K562 (cell line): ENCODE data around the gene CASP2. TPM values are rescaled to one million over a fixed set of nuclear protein-coding genes. Genes with fewer than 3 reads are reported as not detected.
A peak's percentile ranks its signal among the peaks of the same experiment; 100 is the strongest.

Experiments used
- ARID1B ChIP-seq: fragments of 450-650 bp; IDR thresholded peaks from 2 replicates; pipeline ENCODE4 v1.6.1; 2016; ENCODE audit warnings: antibody characterized with exemption, mild to moderate bottlenecking, inconsistent platforms
- ATF3 ChIP-seq, 2 experiments: fragments of 450-650 bp in 1 of 2; sonication (generic) in 1 of 2; formaldehyde crosslinking in 1 of 2; IDR thresholded peaks in 1 of 2; conservative IDR thresholded peaks in 1 of 2; 2 replicates each; pipeline versions ENCODE4 v1.6.1 to v1.8.1; 2016 to 2023; ENCODE audit warnings: mild to moderate bottlenecking in 2 of 2, moderate library complexity in 2 of 2, inconsistent platforms in 1 of 2, missing genetic modification reagents in 1 of 2
- CUX1 ChIP-seq: fragments of 200-800 bp; sonication (Bioruptor generic); IDR thresholded peaks from 2 replicates; pipeline ENCODE4 v1.6.1; 2016; ENCODE audit warnings: missing genetic modification characterization, missing compliant biosample characterization
- DLX4 ChIP-seq: fragments of 250-450 bp; sonication (Bioruptor Pico); IDR thresholded peaks from 2 replicates; pipeline ENCODE4 v1.6.1; 2021; ENCODE audit warnings: mild to moderate bottlenecking
- FOXK2 ChIP-seq, 2 experiments: fragments of 450-650 bp; IDR thresholded peaks in 1 of 2; conservative IDR thresholded peaks in 1 of 2; 2 replicates each; pipeline ENCODE4 v1.6.1; 2016; ENCODE audit warnings: low read depth in 2 of 2, mild to moderate bottlenecking in 1 of 2
- HINFP ChIP-seq: fragments of 450-650 bp; conservative IDR thresholded peaks from 2 replicates; pipeline ENCODE4 v1.6.1; 2016; ENCODE audit warnings: missing genetic modification characterization, low read depth, mild to moderate bottlenecking, control low read depth, missing compliant biosample characterization
- HNRNPH1 ChIP-seq: fragments of 200-400 bp; formaldehyde crosslinking; optimal IDR thresholded peaks from 2 replicates; pipeline ENCODE3; 2017; ENCODE audit warnings: low read depth, mild to moderate bottlenecking, low read length, moderate library complexity
- NCOA2 ChIP-seq, 2 experiments: fragments of 450-650 bp; IDR thresholded peaks; 2 replicates each; pipeline ENCODE4 v1.6.1; 2018; ENCODE audit warnings: mild to moderate bottlenecking in 2 of 2, moderate library complexity in 1 of 2; ENCODE audit not compliant: partially characterized antibody in 2 of 2
- RBM17 ChIP-seq: fragments of 200-400 bp; formaldehyde crosslinking; IDR thresholded peaks from 2 replicates; pipeline ENCODE4 v1.6.1; 2017; ENCODE audit warnings: low read depth, mild to moderate bottlenecking, low read length, borderline replicate concordance
- SIN3A ChIP-seq, 2 experiments: fragments of 150-350 bp in 1 of 2; IDR thresholded peaks; 2 replicates each; pipeline ENCODE4 v1.6.1; 2011 to 2016; ENCODE audit warnings: borderline replicate concordance in 2 of 2, low read depth in 2 of 2, low read length in 2 of 2, mild to moderate bottlenecking in 2 of 2, moderate library complexity in 2 of 2; ENCODE audit not compliant: control insufficient read depth in 1 of 2
- SIX5 ChIP-seq, 2 experiments: IDR thresholded peaks; 2 replicates each; pipeline ENCODE4 v1.6.1; 2011; ENCODE audit warnings: low read length in 2 of 2, borderline replicate concordance in 1 of 2, low read depth in 1 of 2, mild to moderate bottlenecking in 1 of 2, moderate library complexity in 1 of 2; ENCODE audit not compliant: insufficient read depth in 1 of 2
- SREBF2 ChIP-seq: sonication (generic); formaldehyde crosslinking; IDR thresholded peaks from 2 replicates; pipeline ENCODE4 v1.4.0; 2020; ENCODE audit warnings: mild to moderate bottlenecking, missing genetic modification reagents
- SRSF9 ChIP-seq: fragments of 200-400 bp; formaldehyde crosslinking; IDR thresholded peaks from 2 replicates; pipeline ENCODE4 v1.6.1; 2017; ENCODE audit warnings: low read depth, low read length, borderline replicate concordance
- TEAD4 ChIP-seq, 2 experiments: sonication (generic) in 1 of 2; formaldehyde crosslinking in 1 of 2; IDR thresholded peaks; 2 replicates each; pipeline versions ENCODE4 v1.6.1 to v1.8.0; 2012 to 2022; ENCODE audit warnings: borderline replicate concordance in 1 of 2, inconsistent platforms in 1 of 2, low read length in 1 of 2, mild to moderate bottlenecking in 1 of 2, missing genetic modification reagents in 1 of 2
- ZNF280B ChIP-seq: fragments of 250-450 bp; sonication (Bioruptor Pico); IDR thresholded peaks from 2 replicates; pipeline ENCODE4 v1.5.1; 2021; ENCODE audit warnings: mild to moderate bottlenecking
- ZNF316 ChIP-seq: fragments of 450-650 bp; IDR thresholded peaks from 2 replicates; pipeline ENCODE4 v1.6.1; 2016
- polyA plus RNA-seq, 8 experiments: library from polyadenylated mRNA; depleted of rRNA in 4 of 8; stranded (reverse) in 5 of 8; unstranded in 3 of 8; fragments of >200 nt; fragmentation: Nextera tagmentation in 2 of 8; fragmentation: Illumina TruSeq in 1 of 8; extraction: Ambion mirVana in 2 of 8; extraction: Trizol in 1 of 8; gene quantifications; 2 replicates each; pipeline versions ENCODE4 v1.2.1 to v1.2.3, GENCODE V29; 2011 to 2014; ENCODE audit warnings: inconsistent platforms in 1 of 8, missing spikeins in 1 of 8
- total RNA-seq, 7 experiments: library from RNA; depleted of rRNA in 6 of 7; stranded (reverse); fragments of >200 nt in 6 of 7; fragmentation: Illumina TruSeq in 2 of 7; extraction: Trizol in 2 of 7; gene quantifications; 2 replicates each; pipeline versions ENCODE4 v1.2.1 to v1.2.3, GENCODE V29; 2011 to 2021; ENCODE audit warnings: low replicate concordance in 1 of 7

Gene CASP2
- total and polyA plus RNA-seq, 9 of the 15 experiments (the other 6 are each of a cell fraction or from before 2014, with no cell fraction given): 18.8 to 64.9 (median 24.1) TPM

- TF ChIP-seq ATF3 (IDR thresholded peaks at IDR 0.05) (peak; percentile 69), ATF3 (CRISPR knock-in tag; conservative IDR thresholded peaks at IDR 0.05) (no peak), FOXK2 (conservative IDR thresholded peaks at IDR 0.05 in 1 of 2, IDR thresholded peaks at IDR 0.05 in 1 of 2; ENCODE audit: low read depth in 2 of 2) (no peak), SRSF9 (no peak), DLX4 (CRISPR knock-in tag) (no peak), RBM17 (no peak), TEAD4 (IDR thresholded peaks at IDR 0.05; ENCODE audit: low read length) (peak; percentile 21; the same call in 1 of the 2 replicates), TEAD4 (CRISPR knock-in tag; IDR thresholded peaks at IDR 0.05; ENCODE audit: borderline replicate concordance) (no peak), ARID1B (peak; percentile 73; the same call in 1 of the 2 replicates), ZNF316 (peak; percentile 13; the same call in 1 of the 2 replicates), SREBF2 (CRISPR knock-in tag) (no peak), ZNF280B (CRISPR knock-in tag) (no peak), HINFP (tag) (no peak), NCOA2 (IDR thresholded peaks at IDR 0.05; ENCODE audit: partially characterized antibody in 2 of 2) (no peak), CUX1 (CRISPR knock-in tag) (no peak), SIX5 (IDR thresholded peaks at IDR 0.05; ENCODE audit: borderline replicate concordance in 1 of 2, insufficient read depth in 1 of 2, low read depth in 1 of 2, low read length in 2 of 2) (no peak), SIN3A (IDR thresholded peaks at IDR 0.05; ENCODE audit: borderline replicate concordance in 2 of 2, control insufficient read depth in 1 of 2, low read depth in 2 of 2, low read length in 2 of 2) (no peak), HNRNPH1 (no peak)
These were observed 7.7 kb downstream of the CASP2 start (continued) for GRCh38 chr7:143295870-143296269.
